ENCODE results near the gene PAQR9.

Gene PAQR9

GRCh38 chr3:142916605-142917004 lies 46.9 kb downstream of the PAQR9 start:
- no peak for DNase-seq (ENCODE audit: low read depth in 2 of 2)

DNA sequence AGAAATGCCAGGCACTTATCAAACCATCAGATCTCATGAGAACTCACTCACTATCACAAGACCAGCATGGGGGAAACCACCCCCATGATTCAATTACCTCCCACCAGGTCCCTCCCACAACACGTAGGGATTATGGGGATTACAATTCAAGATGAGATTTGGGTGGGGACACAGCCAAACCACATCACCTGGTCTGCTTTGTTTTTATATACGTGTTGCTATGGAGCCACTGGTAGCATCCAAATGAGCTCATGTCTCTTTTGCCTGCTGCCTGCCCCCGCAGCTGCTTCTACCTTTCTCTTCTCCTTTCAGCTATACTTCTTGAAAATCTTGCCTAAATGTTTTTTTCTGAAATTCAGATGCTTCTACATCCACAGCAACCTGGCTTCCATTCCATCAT lies 47.8 kb downstream of the PAQR9 start:
- no peak for DNase-seq (ENCODE audit: low read depth in 2 of 2)

DNA sequence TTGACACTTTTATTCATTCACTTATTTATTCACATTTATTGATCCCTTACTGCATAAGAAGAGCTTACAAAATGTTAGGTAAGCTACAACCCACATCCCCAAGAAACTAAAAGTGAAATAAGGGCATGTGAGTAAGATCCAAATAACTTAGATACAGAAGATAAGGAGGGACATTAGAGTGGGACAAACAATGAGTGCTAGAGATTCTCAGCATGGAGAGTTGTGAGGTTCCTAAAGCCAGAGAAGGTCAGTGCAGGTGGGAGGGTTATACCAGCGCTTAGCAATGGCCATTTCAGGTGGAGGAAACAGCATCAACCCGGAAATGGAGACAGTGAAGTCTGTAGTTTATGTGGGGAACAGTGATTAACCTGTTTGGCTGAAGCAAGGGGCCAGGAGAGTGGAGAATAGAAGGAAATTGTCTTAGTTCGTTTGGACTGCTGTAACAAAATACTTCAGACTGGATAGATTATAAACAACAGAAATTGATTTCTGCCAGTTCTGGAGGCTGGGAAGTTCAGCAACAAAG lies 49.1 kb downstream of the PAQR9 start:
- no peak for DNase-seq (ENCODE audit: low read depth in 2 of 2)

GRCh38 chr3:142913432-142913831 lies 50.0 kb downstream of the PAQR9 start:
- no peak for DNase-seq (ENCODE audit: low read depth in 2 of 2)

GRCh38 chr3:142912402-142913172 lies 50.9 kb downstream of the PAQR9 start:
- no peak for DNase-seq (ENCODE audit: low read depth in 2 of 2)
